K562 (cell line): Measurements from ENCODE around the gene MATN1. TPM values are rescaled to one million over a fixed set of nuclear protein-coding genes. Genes with fewer than 3 reads are reported as not detected.

Experiments used
- CEBPZ ChIP-seq: fragments of 150-350 bp; IDR thresholded peaks from 2 replicates; pipeline ENCODE4 v1.6.1; 2014; ENCODE audit warnings: low read depth, mild to moderate bottlenecking, low read length, borderline replicate concordance
- CREM ChIP-seq: IDR thresholded peaks from 2 replicates; pipeline ENCODE4 v1.6.1; 2014; ENCODE audit warnings: antibody characterized with exemption, low read depth
- DEAF1 ChIP-seq: fragments of 450-650 bp; formaldehyde crosslinking; IDR thresholded peaks from 2 replicates; pipeline ENCODE4 v1.4.0; 2020; ENCODE audit warnings: mild to moderate bottlenecking, moderate library complexity
- ELK1 ChIP-seq: sonication (generic); formaldehyde crosslinking; IDR thresholded peaks from 2 replicates; pipeline ENCODE4 v1.8.1; 2022; ENCODE audit warnings: missing genetic modification reagents
- EP400 ChIP-seq: fragments of 450-650 bp; IDR thresholded peaks from 2 replicates; pipeline ENCODE4 v1.6.1; 2017; ENCODE audit warnings: antibody characterized with exemption, mild to moderate bottlenecking, moderate library complexity
- GATAD2B ChIP-seq: fragments of 450-650 bp; IDR thresholded peaks from 2 replicates; pipeline ENCODE4 v1.6.1; 2017; ENCODE audit warnings: mild to moderate bottlenecking, borderline replicate concordance
- HES1 ChIP-seq: fragments of 450-650 bp; IDR thresholded peaks from 2 replicates; pipeline ENCODE4 v1.6.1; 2016; ENCODE audit warnings: low read depth, mild to moderate bottlenecking, moderate library complexity
- MTA3 ChIP-seq: fragments of 450-650 bp; formaldehyde crosslinking; IDR thresholded peaks from 2 replicates; pipeline ENCODE4 v1.6.1; 2017; ENCODE audit warnings: mild to moderate bottlenecking, borderline replicate concordance
- POLR2G ChIP-seq: fragments of 200-400 bp; formaldehyde crosslinking; IDR thresholded peaks from 2 replicates; pipeline ENCODE4 v1.6.1; 2017; ENCODE audit warnings: low read depth, mild to moderate bottlenecking, antibody characterized with exemption, low read length, moderate library complexity
- SMAD2 ChIP-seq: fragments of 150-350 bp; IDR thresholded peaks from 2 replicates; pipeline ENCODE4 v1.6.1; 2014; ENCODE audit warnings: low read depth, mild to moderate bottlenecking, low read length
- SP2 ChIP-seq: IDR thresholded peaks from 2 replicates; pipeline ENCODE4 v1.6.1; 2011; ENCODE audit warnings: mild to moderate bottlenecking, low read depth, low read length, moderate library complexity; ENCODE audit not compliant: poor library complexity, severe bottlenecking; ENCODE audit errors: extremely low read depth
- STAG1 ChIP-seq: sonication (generic); formaldehyde crosslinking; IDR thresholded peaks from 2 replicates; pipeline ENCODE4 v1.5.0; 2020; ENCODE audit warnings: missing genetic modification reagents, borderline replicate concordance
- TRIM28 ChIP-seq: fragments of 450-650 bp; IDR thresholded peaks from 2 replicates; pipeline ENCODE4 v1.6.1; 2017
- ZBTB9 ChIP-seq: fragments of 450-650 bp; formaldehyde crosslinking; IDR thresholded peaks from 2 replicates; pipeline ENCODE4 v1.4.0; 2020; ENCODE audit warnings: mild to moderate bottlenecking, moderate library complexity
- ZNF133 ChIP-seq: fragments of 250-450 bp; sonication (Bioruptor Pico); IDR thresholded peaks from 2 replicates; pipeline ENCODE4 v1.4.0; 2020; ENCODE audit warnings: mild to moderate bottlenecking
- ZNF512 ChIP-seq: IDR thresholded peaks from 2 replicates; pipeline ENCODE4 v1.6.1; 2016; ENCODE audit warnings: missing genetic modification characterization, missing compliant biosample characterization
- ZNF561 ChIP-seq: fragments of 450-650 bp; formaldehyde crosslinking; conservative IDR thresholded peaks from 2 replicates; pipeline ENCODE4 v1.4.0; 2020; ENCODE audit warnings: mild to moderate bottlenecking, moderate library complexity
- polyA plus RNA-seq, 8 experiments: library from polyadenylated mRNA; depleted of rRNA in 4 of 8; stranded (reverse) in 5 of 8; unstranded in 3 of 8; fragments of >200 nt; fragmentation: Nextera tagmentation in 2 of 8; fragmentation: Illumina TruSeq in 1 of 8; extraction: Ambion mirVana in 2 of 8; extraction: Trizol in 1 of 8; gene quantifications; 2 replicates each; pipeline versions ENCODE4 v1.2.1 to v1.2.3, GENCODE V29; 2011 to 2014; ENCODE audit warnings: inconsistent platforms in 1 of 8, missing spikeins in 1 of 8
- total RNA-seq, 7 experiments: library from RNA; depleted of rRNA in 6 of 7; stranded (reverse); fragments of >200 nt in 6 of 7; fragmentation: Illumina TruSeq in 2 of 7; extraction: Trizol in 2 of 7; gene quantifications; 2 replicates each; pipeline versions ENCODE4 v1.2.1 to v1.2.3, GENCODE V29; 2011 to 2021; ENCODE audit warnings: low replicate concordance in 1 of 7

Gene MATN1
- total and polyA plus RNA-seq, 9 of the 15 experiments (the other 6 are each of a cell fraction or from before 2014, with no cell fraction given): 0.10 to 2.3 (median 1.2) TPM

GRCh38 chr1:30768830-30769718 lies 45.7 kb upstream of the MATN1 start (continued):
- TF ChIP-seq HES1: peak; percentile 99
- TF ChIP-seq CEBPZ: no peak
- TF ChIP-seq ZNF512 (tag): no peak
- TF ChIP-seq POLR2G: peak; percentile 87
- TF ChIP-seq STAG1 (CRISPR knock-in tag): no peak
- TF ChIP-seq SMAD2: no peak
- no peak for TF ChIP-seq SP2
- TF ChIP-seq ELK1 (CRISPR knock-in tag): no peak
- peak; percentile 95 for TF ChIP-seq CREM
- TF ChIP-seq GATAD2B: 0 out of 2 replicates have a peak, but pooled peaks have one; percentile 78
- TF ChIP-seq ZNF133: 0 out of 2 replicates have a peak, but pooled peaks have one; percentile 36
- TF ChIP-seq ZBTB9 (CRISPR knock-in tag): peak; percentile 99
- TF ChIP-seq TRIM28: peak; percentile 95
- 0 out of 2 replicates have a peak, but pooled peaks have one; percentile 14 for TF ChIP-seq ZNF561 (CRISPR knock-in tag)
- peak; percentile 97 for TF ChIP-seq MTA3
- peak; percentile 55 for TF ChIP-seq DEAF1
- peak; percentile 95 for TF ChIP-seq EP400
